Ishikawa (cell line): Measurements from ENCODE around the gene HOXA4.

ENCODE experiments used
- MAX ChIP-seq: IDR thresholded peaks from 2 replicates; pipeline ENCODE4 v1.6.1; 2012
- RAD21 ChIP-seq: IDR thresholded peaks from 2 replicates; pipeline ENCODE4 v1.6.1; 2012; ENCODE audit warnings: low read depth
- TCF12 ChIP-seq: IDR thresholded peaks from 2 replicates; pipeline ENCODE4 v1.6.1; 2012; ENCODE audit warnings: low read depth
- YY1 ChIP-seq: IDR thresholded peaks from 2 replicates; pipeline ENCODE4 v1.6.1; 2012; ENCODE audit warnings: low read depth

GRCh38 chr7:27169658-27170425 is 39.3 kb upstream of the HOXA4 start:
- TF ChIP-seq MAX = no peak
- no peak for TF ChIP-seq TCF12
- no peak for TF ChIP-seq RAD21
- no peak for TF ChIP-seq YY1
